ENCODE results near the gene REN. TPM values are rescaled to one million over a fixed set of nuclear protein-coding genes. Genes with fewer than 3 reads are reported as not detected.

The REN gene
- total and polyA plus RNA-seq, 2 of the 8 experiments (the other 6 are each of a cell fraction or from before 2014, with no cell fraction given) = 0.05 TPM; not detected in 1

DNA sequence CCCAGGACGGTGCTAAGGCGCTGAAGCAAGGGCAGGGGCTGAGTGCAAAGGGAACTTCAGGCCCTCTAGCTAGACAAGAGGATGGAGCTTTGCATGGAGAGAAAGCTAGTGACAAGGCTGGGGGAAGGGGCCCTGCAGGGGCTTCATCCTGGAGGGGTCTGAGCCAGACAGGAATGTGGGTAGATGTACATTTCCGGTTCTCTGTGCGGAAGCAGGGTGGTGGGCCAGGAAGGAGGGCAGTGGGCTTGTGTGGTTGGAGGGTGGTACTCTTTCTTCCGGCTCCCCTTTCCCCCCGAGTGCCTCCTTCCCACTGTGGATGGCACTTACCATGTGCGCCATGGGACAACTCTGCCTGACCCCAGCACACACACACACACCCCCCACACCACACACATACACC, 28.6 kb upstream of the REN start:
- Histone ChIP-seq H2BK15ac (ENCODE audit: low read length) (no peak overlapping the region), H3K23me2 (ENCODE audit: low read depth, low read length) (peaks cover 7% of the 10 kb centered on the region), H3K4me2 (ENCODE audit: insufficient read depth in 1 of 2, low read depth in 2 of 2, low read length in 2 of 2) (no peak overlapping the region), H3K79me1 (ENCODE audit: low read depth, low read length) (peaks cover 5% of the 10 kb centered on the region), H2BK12ac (ENCODE audit: low read depth, low read length) (peak overlapping the region; percentile 5; the same call in 1 of the 2 replicates), H2AFZ (ENCODE audit: low read length) (no peak overlapping the region), H3K27me3 (replicated peaks in 1 of 4; ENCODE audit: control insufficient read depth in 3 of 4, extremely low read depth in 1 of 4, insufficient read depth in 3 of 4, low read length in 3 of 4) (peaks cover 0 to 5% (median 2%) of the 10 kb centered on the region in 4 experiments; a peak in 2 of 7 replicates), H3K23ac (ENCODE audit: insufficient read length) (no peak overlapping the region), H3K9ac (replicated peaks in 1 of 4; ENCODE audit: extremely low read depth in 1 of 4, low read depth in 3 of 4, low read length in 3 of 4) (no peak overlapping the region), H3K36me3 (ENCODE audit: control insufficient read depth in 2 of 4, insufficient read depth in 4 of 4, low read length in 3 of 4) (no peaks in the 10 kb centered on the region; a peak in 1 of 8 replicates), H4K5ac (ENCODE audit: insufficient read length, low read depth, low read length) (no peak overlapping the region), H3K4me3 (ENCODE audit: extremely low read depth in 1 of 4, insufficient read depth in 2 of 4, low read depth in 3 of 4, low read length in 4 of 4) (no peak overlapping the region), H4K91ac (replicated peaks; ENCODE audit: insufficient read length, low read length) (peak overlapping the region; percentile 61), H3K4me1 (replicated peaks in 1 of 4; ENCODE audit: control insufficient read depth in 3 of 4, insufficient read depth in 4 of 4, low read length in 3 of 4) (peaks cover 0 to 5% (median 0%) of the 10 kb centered on the region in 4 experiments; a peak in 3 of 7 replicates), H2BK20ac (ENCODE audit: low read length) (0 out of 2 replicates have a peak overlapping the region, but pooled peaks have one; percentile 2), H3K14ac (ENCODE audit: insufficient read length) (no peak overlapping the region), H2AK5ac (ENCODE audit: low read depth, low read length) (peak overlapping the region; percentile 9; the same call in 1 of the 2 replicates), H4K20me1 (replicated peaks in 1 of 2; ENCODE audit: control insufficient read depth in 1 of 2, insufficient read depth in 2 of 2, low read length in 2 of 2) (peaks cover 0 to 6% of the 10 kb centered on the region in 2 experiments), H2BK120ac (replicated peaks; ENCODE audit: low read depth, low read length) (no peak overlapping the region), H3K56ac (replicated peaks; ENCODE audit: insufficient read length, low read depth, low read length) (peak overlapping the region; percentile 100), H3K4ac (replicated peaks; ENCODE audit: insufficient read length, low read depth, low read length) (no peak overlapping the region), H3K18ac (ENCODE audit: extremely low read depth, low read length) (no peak overlapping the region), H3K79me2 (ENCODE audit: control insufficient read depth in 1 of 2, insufficient read depth in 2 of 2, low read length in 2 of 2) (no peaks in the 10 kb centered on the region), H3K9me3 (ENCODE audit: insufficient read depth in 2 of 2, low read depth in 1 of 2, low read length in 1 of 2) (no peaks in the 10 kb centered on the region), H3K27ac (ENCODE audit: low read depth, low read length) (no peak overlapping the region), H2BK5ac (ENCODE audit: low read depth, low read length) (no peak overlapping the region), H4K8ac (ENCODE audit: extremely low read depth, insufficient read depth, low read length) (peak overlapping the region; percentile 9; the same call in 1 of the 2 replicates)
- no peak for TF ChIP-seq KDM1A (IDR thresholded peaks at IDR 0.05; ENCODE audit: borderline replicate concordance, low read length)
- no peak for TF ChIP-seq EZH2 (IDR thresholded peaks at IDR 0.05; ENCODE audit: low read depth, low read length, severe bottlenecking)
- no peak for TF ChIP-seq CBX5 (IDR thresholded peaks at IDR 0.05; ENCODE audit: low read depth, low read length)
- no peak for TF ChIP-seq SIRT6 (IDR thresholded peaks at IDR 0.05; ENCODE audit: low read length)
- no peak for TF ChIP-seq POLR2AphosphoS5 (IDR thresholded peaks at IDR 0.05; ENCODE audit: low read depth, low read length)
- TF ChIP-seq CBX8 (IDR thresholded peaks at IDR 0.05; ENCODE audit: borderline replicate concordance, low read depth, low read length) = no peak
- TF ChIP-seq, protein P1, sequence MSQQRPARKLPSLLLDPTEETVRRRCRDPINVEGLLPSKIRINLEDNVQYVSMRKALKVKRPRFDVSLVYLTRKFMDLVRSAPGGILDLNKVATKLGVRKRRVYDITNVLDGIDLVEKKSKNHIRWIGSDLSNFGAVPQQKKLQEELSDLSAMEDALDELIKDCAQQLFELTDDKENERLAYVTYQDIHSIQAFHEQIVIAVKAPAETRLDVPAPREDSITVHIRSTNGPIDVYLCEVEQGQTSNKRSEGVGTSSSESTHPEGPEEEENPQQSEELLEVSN (IDR thresholded peaks at IDR 0.05) = no peak
- TF ChIP-seq TEAD4 (IDR thresholded peaks at IDR 0.05; ENCODE audit: low read depth, low read length) = no peak
- TF ChIP-seq, protein P2, sequence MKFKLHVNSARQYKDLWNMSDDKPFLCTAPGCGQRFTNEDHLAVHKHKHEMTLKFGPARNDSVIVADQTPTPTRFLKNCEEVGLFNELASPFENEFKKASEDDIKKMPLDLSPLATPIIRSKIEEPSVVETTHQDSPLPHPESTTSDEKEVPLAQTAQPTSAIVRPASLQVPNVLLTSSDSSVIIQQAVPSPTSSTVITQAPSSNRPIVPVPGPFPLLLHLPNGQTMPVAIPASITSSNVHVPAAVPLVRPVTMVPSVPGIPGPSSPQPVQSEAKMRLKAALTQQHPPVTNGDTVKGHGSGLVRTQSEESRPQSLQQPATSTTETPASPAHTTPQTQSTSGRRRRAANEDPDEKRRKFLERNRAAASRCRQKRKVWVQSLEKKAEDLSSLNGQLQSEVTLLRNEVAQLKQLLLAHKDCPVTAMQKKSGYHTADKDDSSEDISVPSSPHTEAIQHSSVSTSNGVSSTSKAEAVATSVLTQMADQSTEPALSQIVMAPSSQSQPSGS (IDR thresholded peaks at IDR 0.05; ENCODE audit: low read length) = no peak
- WGBS, 2 experiments (ENCODE audit: extremely low coverage in 1 of 2, insufficient coverage in 1 of 2, insufficient read length in 1 of 2, insufficient replicate concordance in 2 of 2, low coverage in 1 of 2, low lambda C conversion rate in 2 of 2, missing lambda C conversion rate in 1 of 2) = 96% methylated on average over 7 of the region's 7 CpGs; no CpG with 5 or more reads in 1 of the 2 experiments
- no peak for FAIRE-seq
- DNase-seq (ENCODE audit: low read depth in 1 of 2, low spot score in 2 of 2) = no peak
- ChIA-PET CTCF (ENCODE audit: partially characterized antibody) (interaction anchor here (0.6 to 7.0 kb wide), 9 partner anchors 10 to 201 kb away, joined by 3 to 73 read pairs (median 4); partner anchors contain the start of genes GOLT1A and REN), POLR2A (ENCODE audit: partially characterized antibody) (interaction anchor here (0.7 to 1.8 kb wide), 2 partner anchors 10 to 19 kb away, joined by 3 to 8 read pairs; partner anchors contain the start of gene GOLT1A)
